ENCODE data around the gene CC2D1B.
"Not testable (repeated sequence)": the region's sequence is repeated elsewhere in the genome, so short reads cannot be mapped to it uniquely, and the experiment has no call there.

CC2D1B gene

GRCh38 chr1:52365746-52366516, at the start of gene CC2D1B:
TSS of gene CC2D1B (minus strand) at chr1:52366205. CDS start at chr1:52364620, 1,585 bp downstream.
- peak; percentile 96 for DNase-seq (ENCODE audit: low read depth)

GRCh38 chr1:52414942-52415341, 48.9 kb upstream of the CC2D1B start:
- DNase-seq (ENCODE audit: low read depth): no peak

GRCh38 chr1:52413410-52413989, 47.5 kb upstream of the CC2D1B start:
- no peak for DNase-seq (ENCODE audit: low read depth)

- no peak for DNase-seq (ENCODE audit: low read depth)
These were observed 39.0 kb upstream of the CC2D1B start for GRCh38 chr1:52404975-52405338.

GRCh38 chr1:52404116-52404974, 38.3 kb upstream of the CC2D1B start, which contains the start of the genes ORC1 and PRPF38A:
TSS of gene ORC1 (minus strand) at chr1:52404423. CDS start at chr1:52402223, 2,200 bp downstream.
TSS of gene PRPF38A (plus strand) at chr1:52404602. CDS start at chr1:52404750, 148 bp downstream.
- peak; percentile 94 for DNase-seq (ENCODE audit: low read depth)

GRCh38 chr1:52403566-52404115, 37.6 kb upstream of the CC2D1B start:
- peak; percentile 61 for DNase-seq (ENCODE audit: low read depth)

- DNase-seq (ENCODE audit: low read depth): no peak
These were observed 36.8 kb upstream of the CC2D1B start for GRCh38 chr1:52402860-52403240.

GRCh38 chr1:52400131-52400530, 34.1 kb upstream of the CC2D1B start:
- no peak for DNase-seq (ENCODE audit: low read depth)

- DNase-seq (ENCODE audit: low read depth): no peak
These were observed 33.6 kb upstream of the CC2D1B start for GRCh38 chr1:52399629-52400028.

GRCh38 chr1:52393174-52393573, 27.2 kb upstream of the CC2D1B start:
- no peak for DNase-seq (ENCODE audit: low read depth)

GRCh38 chr1:52386458-52386857, 20.5 kb upstream of the CC2D1B start:
- DNase-seq (ENCODE audit: low read depth): no peak

GRCh38 chr1:52385376-52385775, 19.4 kb upstream of the CC2D1B start:
- DNase-seq (ENCODE audit: low read depth): no peak

GRCh38 chr1:52369851-52370250, 3.8 kb upstream of the CC2D1B start:
- DNase-seq (ENCODE audit: low read depth): not testable (repeated sequence)

- DNase-seq (ENCODE audit: low read depth): no peak
These were observed 2.6 kb upstream of the CC2D1B start for GRCh38 chr1:52368383-52369172.

GRCh38 chr1:52367272-52367671, 1.3 kb upstream of the CC2D1B start:
- DNase-seq (ENCODE audit: low read depth): no peak

GRCh38 chr1:52366517-52366827, 467 bp upstream of the CC2D1B start:
- DNase-seq (ENCODE audit: low read depth): no peak

GRCh38 chr1:52365071-52365745, 797 bp downstream of the CC2D1B start:
- DNase-seq (ENCODE audit: low read depth): peak; percentile 30

- no peak for DNase-seq (ENCODE audit: low read depth)
These were observed 1.7 kb downstream of the CC2D1B start for GRCh38 chr1:52364235-52364839.

GRCh38 chr1:52360595-52360968, 5.4 kb downstream of the CC2D1B start:
- no peak for DNase-seq (ENCODE audit: low read depth)

- DNase-seq (ENCODE audit: low read depth): no peak
These were observed 6.1 kb downstream of the CC2D1B start for GRCh38 chr1:52359676-52360594.

Measured in fibroblast of the conjunctiva (primary cell).